Measurements from ENCODE around the gene CFAP74.

Gene CFAP74

GRCh38 chr1:2024887-2025286 lies 21.3 kb upstream of the CFAP74 start:
- Histone ChIP-seq H3K27ac (no peak overlapping the region), H3K4me3 (ENCODE audit: low read depth, low read length) (no peak overlapping the region), H3K27me3 (ENCODE audit: insufficient read depth, low read depth, severe bottlenecking) (peaks cover 9% of the 10 kb centered on the region), H3K9me3 (ENCODE audit: severe bottlenecking) (no peaks in the 10 kb centered on the region), H3K36me3 (no peaks in the 10 kb centered on the region)
- no peak for DNase-seq
- no peak for TF ChIP-seq CTCF (IDR thresholded peaks at IDR 0.05; ENCODE audit: low read depth, low read length)

DNA sequence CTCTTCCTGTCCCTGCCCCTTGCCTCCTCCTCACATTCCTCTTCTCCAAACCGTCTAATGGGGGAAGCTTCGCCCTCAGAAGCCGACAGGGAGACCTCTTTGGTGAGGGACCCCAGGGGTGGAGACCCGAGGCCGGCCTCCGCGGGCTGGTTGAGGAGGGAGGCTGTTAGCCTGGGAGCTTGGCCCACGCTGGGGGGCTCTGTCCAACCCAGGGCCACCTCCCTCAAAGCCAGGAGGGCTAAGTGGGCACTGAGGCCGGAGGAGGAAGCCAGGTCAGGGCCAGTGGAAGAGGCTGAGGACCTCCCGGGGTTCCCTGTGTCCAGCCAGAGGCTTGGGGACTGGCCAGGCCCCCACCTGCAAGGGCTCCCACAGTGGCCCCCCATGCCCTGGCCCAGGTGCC lies 20.9 kb upstream of the CFAP74 start:
- no peak for TF ChIP-seq CTCF (IDR thresholded peaks at IDR 0.05; ENCODE audit: low read depth, low read length)
- Histone ChIP-seq H3K27me3 (ENCODE audit: insufficient read depth, low read depth, severe bottlenecking) (peaks cover 14% of the 10 kb centered on the region), H3K27ac (no peak overlapping the region), H3K36me3 (no peaks in the 10 kb centered on the region), H3K4me3 (ENCODE audit: low read depth, low read length) (no peak overlapping the region), H3K9me3 (ENCODE audit: severe bottlenecking) (no peaks in the 10 kb centered on the region)
- DNase-seq, result no peak

DNA sequence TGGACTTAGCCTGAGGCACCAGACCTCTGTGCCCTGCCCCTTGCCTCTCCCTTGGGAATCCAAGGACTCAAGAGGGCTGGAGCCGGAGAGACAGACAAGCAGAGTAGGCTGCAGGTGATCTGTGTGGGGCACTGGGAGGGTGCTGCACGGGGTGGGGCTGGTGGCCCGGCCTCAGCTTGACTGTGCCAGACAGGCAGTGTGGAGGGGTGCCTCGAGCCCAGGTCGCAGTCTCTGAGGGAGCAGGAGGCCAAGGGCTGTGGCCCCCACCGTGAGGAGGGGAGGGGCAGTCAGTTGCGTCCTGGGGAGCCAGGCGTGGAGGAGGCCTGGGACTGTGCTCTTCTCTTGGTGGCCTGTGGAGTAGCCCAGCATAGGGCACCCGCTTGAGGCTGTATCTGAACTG lies 19.6 kb upstream of the CFAP74 start:
- no peak for TF ChIP-seq CTCF (IDR thresholded peaks at IDR 0.05; ENCODE audit: low read depth, low read length)
- Histone ChIP-seq H3K9me3 (ENCODE audit: severe bottlenecking) (no peaks in the 10 kb centered on the region), H3K27ac (no peak overlapping the region), H3K27me3 (ENCODE audit: insufficient read depth, low read depth, severe bottlenecking) (peaks cover 21% of the 10 kb centered on the region), H3K4me3 (ENCODE audit: low read depth, low read length) (no peak overlapping the region), H3K36me3 (no peaks in the 10 kb centered on the region)
- no peak for DNase-seq

GRCh38 chr1:2022063-2022770 lies 18.6 kb upstream of the CFAP74 start:
- Histone ChIP-seq H3K9me3 (ENCODE audit: severe bottlenecking) (no peaks in the 10 kb centered on the region), H3K4me3 (ENCODE audit: low read depth, low read length) (no peak overlapping the region), H3K27ac (no peak overlapping the region), H3K27me3 (ENCODE audit: insufficient read depth, low read depth, severe bottlenecking) (peaks cover 31% of the 10 kb centered on the region), H3K36me3 (no peaks in the 10 kb centered on the region)
- DNase-seq, result no peak
- no peak for TF ChIP-seq CTCF (IDR thresholded peaks at IDR 0.05; ENCODE audit: low read depth, low read length)

- no peaks in the 10 kb centered on the region for H3K9me3 ChIP-seq (ENCODE audit: severe bottlenecking)
- no peak for DNase-seq
- no peak overlapping the region for H3K4me3 ChIP-seq (ENCODE audit: low read depth, low read length)
- no peak overlapping the region for H3K27ac ChIP-seq
- TF ChIP-seq CTCF (IDR thresholded peaks at IDR 0.05; ENCODE audit: low read depth, low read length), result no peak
- peaks cover 36% of the 10 kb centered on the region for H3K27me3 ChIP-seq (ENCODE audit: insufficient read depth, low read depth, severe bottlenecking)
- no peaks in the 10 kb centered on the region for H3K36me3 ChIP-seq
Observed at GRCh38 chr1:2021550-2021949, 18.0 kb upstream of the CFAP74 start.

DNA sequence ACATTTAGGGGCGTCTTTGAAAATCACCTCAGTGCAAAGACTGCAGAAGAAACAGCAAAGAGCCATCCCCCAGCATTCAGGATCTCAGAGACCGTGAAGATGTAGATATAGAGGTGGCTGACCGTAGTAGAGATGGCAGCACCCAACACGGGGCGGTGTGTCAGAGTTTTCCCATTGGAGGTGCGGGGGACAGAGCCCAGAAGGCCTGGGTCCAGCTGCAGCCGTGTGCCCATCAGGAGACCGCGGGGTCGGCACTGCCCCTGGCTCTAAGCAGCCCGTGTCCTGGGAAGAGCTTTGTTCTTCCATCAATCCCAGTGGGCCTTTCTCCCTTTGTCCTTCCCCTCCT lies 16.7 kb upstream of the CFAP74 start:
- peaks cover 36% of the 10 kb centered on the region for H3K27me3 ChIP-seq (ENCODE audit: insufficient read depth, low read depth, severe bottlenecking)
- H3K4me3 ChIP-seq (ENCODE audit: low read depth, low read length), result no peak overlapping the region
- no peak for TF ChIP-seq CTCF (IDR thresholded peaks at IDR 0.05; ENCODE audit: low read depth, low read length)
- H3K27ac ChIP-seq, result no peak overlapping the region
- no peak for DNase-seq
- H3K9me3 ChIP-seq (ENCODE audit: severe bottlenecking), result no peaks in the 10 kb centered on the region
- no peaks in the 10 kb centered on the region for H3K36me3 ChIP-seq
